IMR-90 (cell line): ENCODE data around the gene BHLHA9. TPM values are rescaled to one million over a fixed set of nuclear protein-coding genes. Genes with fewer than 3 reads are reported as not detected.

Experiments used
- ATAC-seq: fragments of 200-7000 bp; cut with Tn5 transposase; 2 replicates; pipeline ENCODE4 v1.9.1; 2020; ENCODE audit warnings: low read depth, mild to moderate bottlenecking, moderate library complexity
- BruUV-seq: library from RNA; stranded (reverse); fragments of 400-500 nt; replicated peaks from 2 replicates; lab custom pipeline; 2021; lab: Mats Ljungman, UMichigan
- CTCF ChIA-PET: fragments of 300-600 bp; formaldehyde crosslinking; extraction: SDS; loops from one replicate; lab custom pipeline; 2021; ENCODE audit warnings: antibody characterized with exemption; lab: Yijun Ruan, JAX
- POLR2A ChIA-PET: fragments of 300-600 bp; sonication (Branson Sonifier 250); formaldehyde crosslinking; loops from one replicate; lab custom pipeline; 2022; ENCODE audit warnings: antibody characterized with exemption; ENCODE audit not compliant: unreplicated experiment; lab: Charles Lee
- DNase-seq: peaks from one replicate; pipeline ENCODE4 v3.0.0; 2013
- H2AFZ ChIP-seq: replicated peaks from 2 replicates; pipeline ENCODE3; 2013; ENCODE audit warnings: low read length, mild to moderate bottlenecking; ENCODE audit not compliant: poor library complexity
- H2AK5ac ChIP-seq: 2 replicates; pipeline ENCODE4 v1.6.1; 2013; ENCODE audit warnings: low read depth, low read length, inconsistent platforms
- H2AK9ac ChIP-seq: replicated peaks from 2 replicates; pipeline ENCODE3; 2013; ENCODE audit warnings: mild to moderate bottlenecking, low read depth, low read length, moderate library complexity; ENCODE audit not compliant: poor library complexity
- H2BK120ac ChIP-seq: 2 replicates; pipeline ENCODE4 v1.6.1; 2013; ENCODE audit warnings: low read depth, low read length, inconsistent platforms
- H2BK15ac ChIP-seq: 3 replicates; pipeline ENCODE4 v1.6.1; 2013; ENCODE audit warnings: low read depth, low read length, inconsistent platforms
- H2BK20ac ChIP-seq: 2 replicates; pipeline ENCODE4 v1.6.1; 2013; ENCODE audit warnings: low read depth, mild to moderate bottlenecking, inconsistent platforms, low read length, moderate library complexity
- H2BK5ac ChIP-seq: 2 replicates; pipeline ENCODE4 v1.6.1; 2013; ENCODE audit warnings: mild to moderate bottlenecking, low read depth, low read length, inconsistent platforms; ENCODE audit not compliant: poor library complexity, severe bottlenecking
- H3K14ac ChIP-seq: replicated peaks from 2 replicates; pipeline ENCODE4 v1.6.1; 2013; ENCODE audit warnings: low read depth, low read length, inconsistent platforms
- H3K18ac ChIP-seq: 2 replicates; pipeline ENCODE4 v1.6.1; 2013; ENCODE audit warnings: low read depth, low read length, control low read depth
- H3K23ac ChIP-seq: 2 replicates; pipeline ENCODE4 v1.6.1; 2013; ENCODE audit warnings: low read depth, low read length, inconsistent platforms
- H3K27ac ChIP-seq: 2 replicates; pipeline ENCODE4 v1.5.1; 2013; ENCODE audit warnings: mild to moderate bottlenecking, control low read depth, low read length; ENCODE audit not compliant: insufficient read depth
- H3K27me3 ChIP-seq: 2 replicates; pipeline ENCODE4 v1.6.1; 2013; ENCODE audit warnings: low read length; ENCODE audit not compliant: control insufficient read depth, insufficient read depth
- H3K36me3 ChIP-seq: 2 replicates; pipeline ENCODE4 v1.6.1; 2013; ENCODE audit warnings: low read length, mixed read lengths; ENCODE audit not compliant: control insufficient read depth, insufficient read depth
- H3K4ac ChIP-seq: 2 replicates; pipeline ENCODE4 v1.6.1; 2013; ENCODE audit warnings: low read depth, low read length, inconsistent platforms
- H3K4me1 ChIP-seq: 2 replicates; pipeline ENCODE4 v1.6.1; 2013; ENCODE audit warnings: low read length, mixed read lengths; ENCODE audit not compliant: control insufficient read depth, insufficient read depth
- H3K4me2 ChIP-seq: 2 replicates; pipeline ENCODE4 v1.6.1; 2013; ENCODE audit warnings: low read depth, mild to moderate bottlenecking, control low read depth, low read length, moderate library complexity
- H3K4me3 ChIP-seq: 2 replicates; pipeline ENCODE4 v1.5.1; 2013; ENCODE audit warnings: low read depth, mild to moderate bottlenecking, control low read depth, low read length, moderate library complexity; ENCODE audit not compliant: insufficient read depth
- H3K56ac ChIP-seq: 2 replicates; pipeline ENCODE4 v1.6.1; 2013; ENCODE audit warnings: low read length, inconsistent platforms; ENCODE audit not compliant: insufficient read depth; ENCODE audit errors: extremely low read depth
- H3K79me1 ChIP-seq, 2 experiments: 2 replicates each; pipeline ENCODE4 v1.6.1; 2013; ENCODE audit warnings: low read length in 2 of 2, inconsistent platforms in 1 of 2, low read depth in 1 of 2
- H3K9ac ChIP-seq: 2 replicates; pipeline ENCODE4 v1.6.1; 2013; ENCODE audit warnings: low read depth, low read length, control low read depth
- H3K9me1 ChIP-seq: 2 replicates; pipeline ENCODE4 v1.6.1; 2013; ENCODE audit warnings: low read length, inconsistent platforms; ENCODE audit not compliant: insufficient read depth
- H3K9me3 ChIP-seq: 2 replicates; pipeline ENCODE4 v1.6.1; 2013; ENCODE audit warnings: low read length; ENCODE audit not compliant: control insufficient read depth, insufficient read depth
- H4K20me1 ChIP-seq: 2 replicates; pipeline ENCODE4 v1.6.1; 2013; ENCODE audit warnings: low read length, inconsistent platforms; ENCODE audit not compliant: insufficient read depth
- H4K5ac ChIP-seq: 2 replicates; pipeline ENCODE4 v1.6.1; 2013; ENCODE audit warnings: mild to moderate bottlenecking, low read depth, low read length, control low read depth
- H4K8ac ChIP-seq, 2 experiments: 2 replicates each; pipeline ENCODE4 v1.6.1; 2013; ENCODE audit warnings: low read depth in 2 of 2, low read length in 2 of 2, control low read depth in 1 of 2, inconsistent platforms in 1 of 2
- H4K91ac ChIP-seq: 2 replicates; pipeline ENCODE4 v1.6.1; 2013; ENCODE audit warnings: low read depth, low read length, inconsistent platforms; ENCODE audit not compliant: insufficient read depth
- FOS ChIP-seq: fragments of 150-350 bp; IDR thresholded peaks from 2 replicates; pipeline ENCODE4 v1.6.1; 2016; ENCODE audit warnings: low read depth, low read length
- WGBS, 2 experiments: methylation state at CpG; one replicate each; pipeline versions ENCODE4 v1.1.5 to v1.1.7; 2013; ENCODE audit warnings: missing lambda C conversion rate in 2 of 2; ENCODE audit not compliant: insufficient read length in 1 of 2; ENCODE audit errors: extremely low coverage in 2 of 2; 5-methylcytosine and 5-hydroxymethylcytosine counted together
- dilution Hi-C: fragments of 300-500 bp; cut with HindIII; formaldehyde crosslinking; loops from one replicate; pipeline ENCODE4 v1.14.3; 2018; ENCODE audit warnings: low sequenced_read_pairs; ENCODE audit not compliant: unreplicated experiment
- in situ Hi-C: fragments of 300-500 bp; cut with MboI; formaldehyde crosslinking; loops from 3 replicates; pipeline ENCODE4 v1.14.3; 2019; ENCODE audit warnings: low sequenced_read_pairs, inconsistent platforms, mixed read lengths
- intact Hi-C: fragments of 100-400 bp; cut with micrococcal nuclease; formaldehyde crosslinking; loops from 2 replicates; pipeline ENCODE4 v1.10.0; 2022
- polyA plus RNA-seq, 3 experiments: library from polyadenylated mRNA; depleted of rRNA; stranded (reverse); fragments of >200 nt; gene quantifications; 2 replicates each; pipeline ENCODE4 v1.2.3, GENCODE V29; 2012; ENCODE audit warnings: low replicate concordance in 1 of 3
- total RNA-seq: library from RNA; depleted of rRNA; stranded (reverse); fragments of >200 nt; gene quantifications from 2 replicates; pipeline ENCODE4 v1.2.3, GENCODE V29; 2012
- TF ChIP-seq, protein P1 (sequence below): fragments of 150-350 bp; IDR thresholded peaks from 2 replicates; pipeline ENCODE4 v1.6.1; 2017; ENCODE audit warnings: mild to moderate bottlenecking, antibody characterized with exemption, low read length, low read depth

BHLHA9 gene
- total and polyA plus RNA-seq, 2 of the 4 experiments (the other 2 are of a cell fraction), result not detected

DNA sequence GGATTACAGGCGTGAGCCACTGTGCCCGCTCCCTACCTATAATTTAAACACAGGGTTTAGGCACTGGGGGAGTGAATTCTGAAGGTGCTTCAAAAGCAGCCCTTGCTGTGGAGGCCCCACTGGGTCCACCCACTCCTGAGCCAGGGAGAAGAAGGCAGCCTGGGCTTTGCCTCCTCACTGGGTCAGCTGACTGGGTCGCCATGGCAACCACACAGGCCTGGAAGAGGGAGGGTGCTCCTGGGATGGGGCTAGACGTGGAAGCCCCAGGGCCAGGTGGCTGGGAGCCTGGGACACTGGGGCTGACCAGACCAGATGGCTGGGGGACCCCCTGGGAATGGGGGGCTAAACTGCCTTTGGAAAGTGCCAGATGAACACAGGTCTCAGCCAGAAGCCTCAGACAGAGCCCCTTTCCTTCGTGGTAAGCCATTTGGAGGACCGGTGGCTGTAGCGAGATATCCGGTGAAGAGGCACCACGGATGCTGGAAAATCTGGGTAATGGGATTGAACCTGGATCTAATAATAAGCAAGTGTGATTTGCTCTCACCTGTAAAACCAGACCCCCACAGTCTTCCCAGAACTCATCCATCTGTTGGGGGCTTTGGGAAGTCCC, 42.1 kb downstream of the BHLHA9 start:
- H3K36me3 ChIP-seq, result no peaks in the 10 kb centered on the region
- BruUV-seq, result no TSS peak
- H3K9me1 ChIP-seq, result no peaks in the 10 kb centered on the region
- H2AK5ac ChIP-seq, result no peak overlapping the region
- H4K20me1 ChIP-seq, result no peaks in the 10 kb centered on the region
- no peak for DNase-seq
- H2BK20ac ChIP-seq, result no peak overlapping the region
- no peak overlapping the region for H4K5ac ChIP-seq
- in situ Hi-C loops (no loop called here), dilution Hi-C loops (no loop called here), intact Hi-C loops (no loop called here)
- no peak overlapping the region for H3K27ac ChIP-seq
- no peak for ATAC-seq
- H2BK15ac ChIP-seq, result no peak overlapping the region
- H3K56ac ChIP-seq, result no peak overlapping the region
- H3K23ac ChIP-seq, result no peak overlapping the region
- H3K9ac ChIP-seq, result no peak overlapping the region
- 0% methylated on average over 1 of the region's 9 CpGs; no CpG with 5 or more reads in 1 of the 2 experiments for WGBS, 2 experiments
- no peak overlapping the region for H4K91ac ChIP-seq
- H3K27me3 ChIP-seq, result peaks cover 16% of the 10 kb centered on the region
- H3K4me3 ChIP-seq, result no peak overlapping the region
- no peak overlapping the region for H3K14ac ChIP-seq
- no peak overlapping the region for H3K18ac ChIP-seq
- H2BK120ac ChIP-seq, result no peak overlapping the region
- ChIA-PET CTCF (no interaction called here), POLR2A (no interaction called here)
- no peak overlapping the region for H3K4me2 ChIP-seq
- H2BK5ac ChIP-seq, result no peak overlapping the region
- H3K4ac ChIP-seq, result no peak overlapping the region
- TF ChIP-seq, protein P1, sequence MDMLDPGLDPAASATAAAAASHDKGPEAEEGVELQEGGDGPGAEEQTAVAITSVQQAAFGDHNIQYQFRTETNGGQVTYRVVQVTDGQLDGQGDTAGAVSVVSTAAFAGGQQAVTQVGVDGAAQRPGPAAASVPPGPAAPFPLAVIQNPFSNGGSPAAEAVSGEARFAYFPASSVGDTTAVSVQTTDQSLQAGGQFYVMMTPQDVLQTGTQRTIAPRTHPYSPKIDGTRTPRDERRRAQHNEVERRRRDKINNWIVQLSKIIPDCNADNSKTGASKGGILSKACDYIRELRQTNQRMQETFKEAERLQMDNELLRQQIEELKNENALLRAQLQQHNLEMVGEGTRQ, result peak; percentile 36; the same call in 1 of the 2 replicates
- TF ChIP-seq FOS, result no peak
- H3K9me3 ChIP-seq, result peaks cover 2% of the 10 kb centered on the region; the same call in 1 of the 2 replicates
- no peaks in the 10 kb centered on the region for H3K79me1 ChIP-seq
- no peaks in the 10 kb centered on the region for H3K4me1 ChIP-seq
- no peak overlapping the region for H4K8ac ChIP-seq
- H2AK9ac ChIP-seq, result no peak overlapping the region
- H2AFZ ChIP-seq, result no peak overlapping the region
